Measurements from ENCODE around the gene C2orf76. TPM values are rescaled to one million over a fixed set of nuclear protein-coding genes. Genes with fewer than 3 reads are reported as not detected.
A peak's percentile ranks its signal among the peaks of the same experiment; 100 is the strongest.

Gene C2orf76
- total RNA-seq (2014; rRNA removed; shearing (Covaris generic)) (3.0 and 6.1 TPM in 2 replicates), polyA plus RNA-seq (2016; fragmentation: Nextera tagmentation; extraction: Ambion mirVana) (23.4 and 26.2 TPM in 2 replicates)

DNA sequence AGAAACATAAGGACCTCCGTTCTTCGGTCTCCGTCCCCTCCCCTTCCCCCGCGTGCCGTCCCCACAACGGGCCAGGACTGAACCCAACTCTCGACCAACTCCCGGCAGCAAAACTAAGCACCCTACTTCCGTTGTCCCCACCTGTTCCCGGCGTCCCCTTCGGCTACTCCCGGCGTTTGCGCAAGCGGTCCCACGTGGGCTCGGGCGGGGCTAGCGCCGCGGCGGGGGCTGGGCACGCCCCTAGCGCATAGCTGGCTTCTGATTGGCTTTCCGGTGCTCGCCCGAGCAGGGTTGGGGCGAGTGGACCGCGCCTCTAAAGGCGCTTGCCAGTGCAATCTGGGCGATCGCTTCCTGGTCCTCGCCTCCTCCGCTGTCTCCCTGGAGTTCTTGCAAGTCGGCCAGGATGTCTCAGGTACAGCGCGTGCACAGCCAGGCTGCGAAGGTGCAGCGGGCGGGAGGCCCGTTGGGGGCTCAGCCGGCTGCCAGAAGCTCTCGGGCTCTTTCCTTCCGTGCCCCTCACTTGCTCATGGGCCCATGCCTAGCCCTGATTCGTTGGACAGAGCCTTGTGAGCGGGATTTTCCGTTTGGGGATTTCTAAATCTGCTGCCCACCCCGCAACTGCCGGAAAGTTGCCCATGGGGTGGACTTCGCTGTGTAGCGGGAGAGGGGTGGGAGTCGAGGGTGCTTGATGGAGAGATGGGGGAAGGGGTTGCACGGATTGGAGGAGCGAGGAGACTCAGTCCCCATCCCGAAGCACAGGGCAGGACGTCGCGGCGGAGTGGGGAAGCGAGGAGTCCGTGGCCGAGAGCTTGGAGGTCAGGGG lies at the start of gene C2orf76, which contains the start of gene DBI:
C2orf76 (minus strand) TSS at position 186 of the 823 bp plus-strand sequence. CDS start 26,875 bp downstream, outside the sequence.
DBI (plus strand) TSS at position 329 of the 823 bp plus-strand sequence; CDS start at position 404, 75 bp downstream.
- peak; percentile 98 for DNase-seq
- H3F3A ChIP-seq (ENCODE audit: insufficient read depth) = no peaks in the 10 kb centered on the region
- no peaks in the 10 kb centered on the region for H3K9me2 ChIP-seq (ENCODE audit: insufficient read depth)
- no peaks in the 10 kb centered on the region for H3K27me3 ChIP-seq (replicated peaks; ENCODE audit: insufficient read depth)
- peak within 1 kb of the TSS; percentile 97 for H2AFZ ChIP-seq
- no peak for TF ChIP-seq EZH2phosphoT487 (IDR thresholded peaks at IDR 0.05; ENCODE audit: insufficient read depth, low read depth)
- no peak for TF ChIP-seq EZH2 (IDR thresholded peaks at IDR 0.05; ENCODE audit: insufficient read depth, poor library complexity, severe bottlenecking)
- H3K9ac ChIP-seq = peak within 1 kb of the TSS; percentile 80
- in situ Hi-C loops (cut with MboI) = no loop called here
- 2% methylated on average over 48 to 57 of the region's 65 CpGs for WGBS, 2 experiments (ENCODE audit: low coverage in 1 of 2, low lambda C conversion rate in 2 of 2, missing lambda C conversion rate in 2 of 2)
- H3K4me3 ChIP-seq = peak within 1 kb of the TSS; percentile 90
- peak within 1 kb of the TSS; percentile 29 for H3K27ac ChIP-seq
- H3K9me3 ChIP-seq (ENCODE audit: low read depth) = no peaks in the 10 kb centered on the region
- H3K4me1 ChIP-seq (ENCODE audit: insufficient read depth) = peaks cover 8% of the 10 kb centered on the region
- peak within 1 kb of the TSS; percentile 93 for H3K4me2 ChIP-seq (ENCODE audit: unreplicated experiment)
- no peaks in the 10 kb centered on the region for H3K36me3 ChIP-seq (ENCODE audit: low read depth)
- peaks cover 36% of the 10 kb centered on the region for H3K79me2 ChIP-seq (ENCODE audit: insufficient read depth)
- H4K20me1 ChIP-seq (ENCODE audit: insufficient read depth) = no peaks in the 10 kb centered on the region

DNA sequence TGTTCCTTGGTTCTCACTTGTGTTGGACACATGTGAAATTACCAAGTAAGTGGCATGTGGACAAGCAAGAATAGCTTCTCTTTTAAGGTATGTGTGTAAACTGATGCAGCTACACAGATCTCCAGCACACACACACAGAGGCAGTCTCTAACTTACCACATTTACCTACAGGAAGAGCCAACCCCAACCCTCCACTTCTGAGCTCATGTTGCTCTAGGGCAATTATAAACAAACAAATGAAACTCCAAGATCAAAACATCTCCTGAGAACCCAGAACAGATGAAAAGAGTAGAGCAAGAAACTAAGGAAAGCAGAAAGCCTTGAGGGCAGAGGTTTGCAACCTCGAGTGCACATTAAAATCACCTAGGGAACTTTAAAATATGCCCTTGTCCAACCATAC lies 49.0 kb upstream of the C2orf76 start:
- Histone ChIP-seq H3F3A (ENCODE audit: insufficient read depth) (peaks cover 4% of the 10 kb centered on the region; the same call in 1 of the 2 replicates), H3K36me3 (ENCODE audit: low read depth) (no peaks in the 10 kb centered on the region), H3K27ac (no peak overlapping the region), H3K79me2 (ENCODE audit: insufficient read depth) (no peaks in the 10 kb centered on the region), H3K9ac (no peak overlapping the region), H3K9me2 (ENCODE audit: insufficient read depth) (no peaks in the 10 kb centered on the region), H3K27me3 (replicated peaks; ENCODE audit: insufficient read depth) (peaks cover 6% of the 10 kb centered on the region; the same call in 1 of the 2 replicates), H3K4me3 (no peak overlapping the region), H3K4me1 (ENCODE audit: insufficient read depth) (peaks cover 10% of the 10 kb centered on the region), H3K4me2 (ENCODE audit: unreplicated experiment) (no peak overlapping the region), H4K20me1 (ENCODE audit: insufficient read depth) (no peaks in the 10 kb centered on the region), H3K9me3 (ENCODE audit: low read depth) (no peaks in the 10 kb centered on the region), H2AFZ (no peak overlapping the region)
- in situ Hi-C loops (cut with MboI) = no loop called here
- WGBS, 2 experiments (ENCODE audit: low coverage in 1 of 2, low lambda C conversion rate in 2 of 2, missing lambda C conversion rate in 2 of 2) = 73 to 86% methylated on average over 1 of the region's 1 CpG
- DNase-seq = no peak
- no peak for TF ChIP-seq EZH2 (IDR thresholded peaks at IDR 0.05; ENCODE audit: insufficient read depth, poor library complexity, severe bottlenecking)
- no peak for TF ChIP-seq EZH2phosphoT487 (IDR thresholded peaks at IDR 0.05; ENCODE audit: insufficient read depth, low read depth)

DNA sequence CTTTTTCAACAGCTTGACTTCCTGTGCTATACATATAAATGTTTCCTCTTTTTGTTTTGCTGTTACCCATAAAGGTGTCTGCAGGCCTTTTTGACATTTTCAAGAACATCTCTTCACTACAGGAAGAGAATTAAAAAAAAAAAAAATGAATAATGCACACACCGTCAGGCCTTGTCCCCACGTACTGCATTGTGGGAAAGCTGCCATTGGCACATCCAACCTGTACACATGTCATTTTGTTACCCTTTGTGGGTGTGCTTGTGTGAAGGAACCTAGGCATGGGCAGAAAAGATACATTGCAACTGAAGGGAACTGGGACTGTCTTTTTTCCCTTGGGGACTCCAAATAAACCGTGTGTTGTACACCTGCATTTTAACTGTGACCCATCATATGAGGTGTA lies 48.3 kb upstream of the C2orf76 start:
- TF ChIP-seq EZH2 (IDR thresholded peaks at IDR 0.05; ENCODE audit: insufficient read depth, poor library complexity, severe bottlenecking) (no peak), EZH2phosphoT487 (IDR thresholded peaks at IDR 0.05; ENCODE audit: insufficient read depth, low read depth) (no peak)
- Histone ChIP-seq H3K4me2 (ENCODE audit: unreplicated experiment) (no peak overlapping the region), H3K27ac (no peak overlapping the region), H3K36me3 (ENCODE audit: low read depth) (no peaks in the 10 kb centered on the region), H3K4me3 (no peak overlapping the region), H2AFZ (no peak overlapping the region), H3K27me3 (replicated peaks; ENCODE audit: insufficient read depth) (peaks cover 13% of the 10 kb centered on the region; the same call in 1 of the 2 replicates), H3F3A (ENCODE audit: insufficient read depth) (peaks cover 4% of the 10 kb centered on the region; the same call in 1 of the 2 replicates), H3K9ac (no peak overlapping the region), H3K9me3 (ENCODE audit: low read depth) (no peaks in the 10 kb centered on the region), H3K9me2 (ENCODE audit: insufficient read depth) (no peaks in the 10 kb centered on the region), H3K4me1 (ENCODE audit: insufficient read depth) (peaks cover 10% of the 10 kb centered on the region), H4K20me1 (ENCODE audit: insufficient read depth) (no peaks in the 10 kb centered on the region), H3K79me2 (ENCODE audit: insufficient read depth) (no peaks in the 10 kb centered on the region)
- no peak for DNase-seq
- in situ Hi-C loops (cut with MboI) = no loop called here
- 59 to 73% methylated on average over 3 of the region's 3 CpGs for WGBS, 2 experiments (ENCODE audit: low coverage in 1 of 2, low lambda C conversion rate in 2 of 2, missing lambda C conversion rate in 2 of 2)

DNA sequence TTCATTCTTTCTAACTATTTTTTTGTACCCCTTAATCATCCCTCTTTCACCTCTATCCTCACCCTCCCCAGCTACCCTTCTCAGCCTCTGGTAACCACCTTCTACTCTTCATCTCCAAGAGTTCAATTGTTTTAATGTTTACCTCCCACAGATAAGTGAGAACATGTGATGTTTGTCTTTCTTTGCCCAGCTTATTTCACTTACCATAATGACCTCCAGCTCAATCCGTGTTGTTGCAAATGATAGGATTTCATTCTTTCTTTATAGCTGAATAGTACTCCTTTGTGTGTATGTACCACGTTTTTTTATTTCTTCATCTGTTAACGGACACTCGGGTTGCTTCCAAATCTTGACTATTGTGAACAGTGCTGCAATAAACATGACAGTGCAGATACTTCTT lies 42.9 kb upstream of the C2orf76 start:
- in situ Hi-C loops (cut with MboI) = loop anchor here (5.0 to 10.0 kb wide), 2 partner anchors 63 to 245 kb away; no protein-coding TSS in a partner anchor
- H3K4me3 ChIP-seq = no peak overlapping the region
- no peak overlapping the region for H3K4me2 ChIP-seq (ENCODE audit: unreplicated experiment)
- no peak overlapping the region for H2AFZ ChIP-seq
- no peaks in the 10 kb centered on the region for H3K36me3 ChIP-seq (ENCODE audit: low read depth)
- H3F3A ChIP-seq (ENCODE audit: insufficient read depth) = peaks cover 4% of the 10 kb centered on the region; the same call in 1 of the 2 replicates
- WGBS, 2 experiments (ENCODE audit: low coverage in 1 of 2, low lambda C conversion rate in 2 of 2, missing lambda C conversion rate in 2 of 2) = 61 to 62% methylated on average over 4 of the region's 4 CpGs
- TF ChIP-seq EZH2phosphoT487 (IDR thresholded peaks at IDR 0.05; ENCODE audit: insufficient read depth, low read depth) = no peak
- TF ChIP-seq EZH2 (IDR thresholded peaks at IDR 0.05; ENCODE audit: insufficient read depth, poor library complexity, severe bottlenecking) = no peak
- no peaks in the 10 kb centered on the region for H3K79me2 ChIP-seq (ENCODE audit: insufficient read depth)
- DNase-seq = no peak
- H3K4me1 ChIP-seq (ENCODE audit: insufficient read depth) = no peaks in the 10 kb centered on the region
- H3K9me2 ChIP-seq (ENCODE audit: insufficient read depth) = no peaks in the 10 kb centered on the region
- no peaks in the 10 kb centered on the region for H4K20me1 ChIP-seq (ENCODE audit: insufficient read depth)
- no peak overlapping the region for H3K9ac ChIP-seq
- peaks cover 15% of the 10 kb centered on the region; the same call in 1 of the 2 replicates for H3K27me3 ChIP-seq (replicated peaks; ENCODE audit: insufficient read depth)
- H3K27ac ChIP-seq = no peak overlapping the region
- no peaks in the 10 kb centered on the region for H3K9me3 ChIP-seq (ENCODE audit: low read depth)
